EH (cell line): ENCODE results near the gene GAREM1.
"Not testable (repeated sequence)": the region's sequence is repeated elsewhere in the genome, so short reads cannot be mapped to it uniquely, and the experiment has no call there.

Experiments used
- DNase-seq: peaks from one replicate; pipeline ENCODE4 v3.0.0-alpha.2; 2015; ENCODE audit warnings: low read depth

Gene GAREM1

GRCh38 chr18:32257084-32257785 is 213.4 kb downstream of the GAREM1 start:
- DNase-seq: no peak

DNA sequence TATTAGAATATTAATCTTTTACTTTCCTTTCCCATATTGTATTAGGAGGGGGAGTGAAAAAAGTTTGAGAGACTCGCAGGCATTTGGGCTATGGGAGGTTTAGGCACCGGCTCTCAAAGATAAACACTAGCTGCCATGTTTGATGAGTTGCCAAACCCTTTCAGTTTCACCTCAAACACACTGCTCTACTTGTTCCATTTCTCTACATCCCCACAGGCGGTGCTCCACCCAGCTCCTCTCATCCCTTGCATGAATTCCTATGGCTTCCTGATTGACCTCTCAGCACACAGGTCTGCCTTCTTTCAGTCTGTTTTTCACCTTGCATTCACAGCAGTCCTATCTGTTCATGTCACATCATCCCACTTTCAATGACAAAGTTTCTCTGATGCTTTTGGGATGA is 215.1 kb downstream of the GAREM1 start:
- no peak for DNase-seq

GRCh38 chr18:32252141-32252860 is 218.4 kb downstream of the GAREM1 start:
- no peak for DNase-seq

DNA sequence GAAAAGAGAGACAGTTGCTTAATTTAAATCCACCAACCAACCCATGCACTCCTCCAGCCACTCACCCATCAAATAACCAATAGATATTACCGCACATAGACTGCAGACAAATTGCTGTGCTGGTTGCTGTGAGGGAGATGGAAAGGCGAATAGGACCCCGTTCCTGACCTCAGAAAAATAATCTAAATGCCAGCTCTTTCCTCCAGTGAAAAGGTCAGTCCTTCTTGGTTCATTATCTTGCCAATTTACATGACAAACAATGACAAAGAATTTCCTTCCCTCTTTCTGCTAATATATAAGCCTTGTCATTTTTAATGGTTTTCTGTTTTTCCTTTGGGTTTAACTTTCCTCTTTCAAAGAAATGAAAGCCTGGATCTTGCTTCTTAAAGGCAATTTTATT is 219.2 kb downstream of the GAREM1 start:
- no peak for DNase-seq

DNA sequence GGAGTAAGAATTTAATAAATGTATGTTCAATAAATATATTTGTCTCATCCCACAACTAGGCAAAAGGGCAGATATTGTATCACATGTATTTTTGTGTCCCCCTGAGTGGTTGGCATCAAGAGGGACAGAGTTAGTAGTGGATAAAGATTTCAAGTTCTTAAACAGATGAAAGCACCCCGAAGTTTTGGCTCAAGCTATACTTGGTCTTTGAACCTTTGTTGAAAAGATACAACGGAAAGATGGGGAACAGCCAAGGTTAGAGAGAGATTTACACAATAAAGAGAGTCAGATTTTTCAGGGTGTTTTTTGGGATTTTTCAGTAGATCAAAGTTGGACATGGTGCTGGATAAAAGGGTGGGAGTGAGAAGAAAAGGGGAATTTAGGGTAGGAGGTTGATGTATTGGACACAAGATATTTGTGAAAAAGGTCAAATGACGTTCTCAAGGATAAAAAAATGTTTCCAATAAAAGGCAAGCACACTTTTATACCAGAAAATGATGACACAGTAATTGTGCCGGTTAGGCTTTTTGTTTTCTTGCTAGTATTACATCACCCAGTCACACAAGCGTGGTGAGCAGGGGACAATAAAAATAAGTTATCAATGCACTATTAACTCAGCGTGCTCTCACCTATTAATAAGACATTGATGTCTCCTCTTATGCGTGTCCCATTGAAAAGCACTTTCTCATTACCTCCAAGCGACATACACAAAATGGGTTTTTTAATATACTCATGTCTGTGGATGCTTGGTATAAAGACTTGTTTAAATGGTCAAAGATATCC is 221.3 kb downstream of the GAREM1 start:
- DNase-seq: no peak

DNA sequence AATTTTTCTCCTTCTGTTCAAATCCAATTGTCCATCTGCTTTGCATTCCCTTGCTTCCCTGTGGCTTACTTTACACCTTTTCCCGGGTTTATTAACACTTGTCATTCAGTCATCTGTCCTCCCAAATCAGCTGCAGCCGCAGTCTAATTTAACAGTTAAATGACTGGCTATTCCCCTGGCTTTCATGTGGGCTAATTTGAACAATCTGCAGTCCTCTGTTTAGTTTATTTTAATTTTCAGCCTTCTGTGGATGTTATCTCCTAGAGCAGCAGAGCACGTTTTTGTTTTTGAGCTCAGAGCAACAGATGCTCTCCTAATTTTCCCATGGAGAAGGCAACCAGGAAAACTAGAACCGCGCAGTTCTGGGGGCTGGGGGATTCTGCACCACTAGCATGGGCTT is 225.8 kb downstream of the GAREM1 start:
- no peak for DNase-seq

- no peak for DNase-seq
Measured at GRCh38 chr18:32243358-32243757, 227.3 kb downstream of the GAREM1 start.

GRCh38 chr18:32242395-32242794 is 228.3 kb downstream of the GAREM1 start:
- no peak for DNase-seq

GRCh38 chr18:32238635-32239268 is 231.9 kb downstream of the GAREM1 start:
- no peak for DNase-seq

- DNase-seq: no peak
Measured at GRCh38 chr18:32237049-32237448, 233.6 kb downstream of the GAREM1 start.

GRCh38 chr18:32233348-32233747 is 237.3 kb downstream of the GAREM1 start:
- not testable (repeated sequence) for DNase-seq

DNA sequence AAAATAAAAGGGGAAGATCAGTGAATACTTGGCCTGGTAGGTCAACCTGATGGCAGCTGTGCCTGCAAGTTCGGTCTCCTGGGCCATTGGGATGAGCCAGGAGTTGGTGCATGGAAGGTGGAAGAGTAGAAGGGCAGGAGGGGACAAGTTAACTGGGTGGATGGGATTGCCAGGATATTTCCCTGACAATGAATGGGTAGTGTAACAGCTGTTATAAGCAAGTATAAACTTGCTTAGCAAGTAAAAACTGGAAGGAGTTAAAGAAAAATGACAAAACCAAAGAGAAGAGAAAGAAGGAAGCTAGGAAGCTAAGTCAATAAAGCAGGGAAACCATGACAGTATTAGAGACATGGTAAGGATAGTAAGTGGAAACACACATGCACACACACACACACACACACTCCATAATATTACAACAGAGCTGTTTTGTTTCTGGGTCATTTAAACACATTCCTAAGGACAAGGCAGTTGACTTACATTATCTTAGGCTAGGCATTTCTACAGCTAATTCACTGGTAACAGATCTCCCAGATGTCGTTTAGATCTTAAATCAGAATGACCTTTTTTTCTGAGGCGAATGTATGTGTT is 251.2 kb downstream of the GAREM1 start:
- DNase-seq: no peak

DNA sequence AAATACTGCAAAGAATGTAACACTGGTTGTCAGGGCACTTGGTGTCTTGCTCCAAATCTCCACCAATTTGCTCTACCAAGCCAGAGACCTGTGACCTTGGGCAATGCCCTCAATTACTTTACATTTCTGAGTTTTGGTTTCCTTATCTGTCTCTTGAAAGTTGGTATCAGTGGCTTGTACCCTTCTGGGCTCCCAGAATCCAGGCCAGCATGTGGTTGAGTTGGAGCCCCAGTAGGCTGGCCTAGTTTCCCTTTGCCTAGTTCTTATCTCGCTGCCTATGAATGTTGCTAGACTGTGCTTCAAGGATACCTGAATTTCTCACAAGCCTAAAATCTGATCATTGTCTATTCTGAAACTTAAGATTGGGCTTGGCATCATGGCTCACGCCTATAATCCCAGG is 254.3 kb downstream of the GAREM1 start:
- no peak for DNase-seq

GRCh38 chr18:32213693-32214092 is 257.0 kb downstream of the GAREM1 start:
- DNase-seq: no peak
